HG03139 (cell line): ENCODE results near the gene AKT1S1.

Experiments
- ATAC-seq: cut with Tn5 transposase; IDR thresholded peaks from one replicate; pipeline ENCODE4 v1.9.1; 2021; ENCODE audit not compliant: unreplicated experiment

The AKT1S1 gene

DNA sequence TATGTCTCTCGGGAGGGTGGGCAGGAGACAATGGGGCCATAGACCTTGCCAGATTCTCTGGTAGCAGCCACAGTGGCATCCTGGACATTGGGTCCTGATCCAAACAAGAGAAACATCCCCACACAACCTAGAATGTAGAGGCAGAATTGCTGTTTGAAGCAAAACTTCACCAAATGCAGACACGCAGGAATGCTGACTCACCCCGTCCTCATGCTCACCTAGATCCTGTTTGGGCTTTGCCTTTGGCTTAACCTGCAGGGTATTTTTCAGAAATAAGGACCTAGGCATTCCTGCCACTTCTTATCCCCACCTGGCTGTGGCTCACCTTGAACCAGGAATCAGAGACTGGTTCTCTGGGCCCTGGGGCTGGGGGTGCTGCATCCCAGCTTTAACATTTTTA lies 7.6 kb upstream of the AKT1S1 start:
- ATAC-seq, result no peak

DNA sequence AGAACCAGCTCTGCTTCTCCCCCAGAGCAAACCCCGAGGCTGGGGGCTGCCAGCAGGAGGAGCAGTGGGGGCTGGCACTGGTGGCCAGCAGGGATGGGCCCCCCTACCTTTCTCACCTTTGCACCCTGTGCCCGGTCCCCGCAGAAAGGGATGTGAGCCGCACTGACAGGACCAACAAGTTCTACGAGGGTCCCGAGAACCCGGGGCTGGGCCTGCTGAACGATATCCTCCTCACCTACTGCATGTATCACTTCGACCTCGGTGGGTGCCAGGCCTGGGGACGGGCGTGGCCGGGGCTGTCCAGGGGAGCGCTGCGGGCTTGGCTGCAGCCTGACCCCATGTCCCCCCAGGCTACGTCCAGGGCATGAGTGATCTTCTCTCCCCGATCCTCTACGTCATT lies 7.0 kb upstream of the AKT1S1 start:
- no peak for ATAC-seq

DNA sequence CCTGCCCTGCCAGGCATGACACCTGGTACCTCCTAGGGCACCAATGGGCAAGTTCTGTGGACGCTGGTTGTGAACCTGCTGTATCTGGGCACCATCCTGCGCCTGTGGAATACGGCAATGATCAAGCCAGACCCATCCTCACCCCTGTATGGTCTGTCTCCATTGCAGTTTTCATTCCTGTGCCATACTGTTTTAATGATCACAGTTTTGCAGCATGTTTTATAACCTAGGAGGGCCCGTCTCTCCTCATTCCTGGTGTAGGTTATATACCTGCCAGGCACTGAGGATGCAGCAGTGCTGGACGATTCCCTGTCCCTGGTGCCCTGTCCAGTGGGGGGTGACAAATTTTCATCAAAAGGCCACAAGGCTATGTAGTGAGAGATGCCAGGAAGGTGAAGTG lies 5.9 kb upstream of the AKT1S1 start:
- ATAC-seq, result no peak

DNA sequence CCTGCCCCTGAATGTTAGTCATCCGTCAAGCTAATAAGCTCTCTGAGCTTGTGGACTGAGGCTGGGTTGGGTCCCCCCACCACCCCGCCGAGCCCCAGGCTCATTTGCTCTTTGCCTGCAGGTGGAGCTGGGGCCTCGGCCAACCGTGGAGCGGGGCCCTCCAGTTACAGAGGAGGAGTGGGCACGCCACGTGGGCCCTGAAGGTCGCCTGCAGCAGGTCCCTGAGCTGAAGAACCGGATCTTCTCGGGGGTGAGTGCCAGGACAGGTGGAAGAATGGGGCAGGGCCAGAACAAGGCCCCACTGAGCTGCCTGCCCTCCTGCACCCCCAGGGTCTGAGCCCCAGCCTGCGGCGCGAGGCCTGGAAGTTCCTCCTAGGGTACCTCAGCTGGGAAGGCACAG lies 5.5 kb upstream of the AKT1S1 start:
- no peak for ATAC-seq

DNA sequence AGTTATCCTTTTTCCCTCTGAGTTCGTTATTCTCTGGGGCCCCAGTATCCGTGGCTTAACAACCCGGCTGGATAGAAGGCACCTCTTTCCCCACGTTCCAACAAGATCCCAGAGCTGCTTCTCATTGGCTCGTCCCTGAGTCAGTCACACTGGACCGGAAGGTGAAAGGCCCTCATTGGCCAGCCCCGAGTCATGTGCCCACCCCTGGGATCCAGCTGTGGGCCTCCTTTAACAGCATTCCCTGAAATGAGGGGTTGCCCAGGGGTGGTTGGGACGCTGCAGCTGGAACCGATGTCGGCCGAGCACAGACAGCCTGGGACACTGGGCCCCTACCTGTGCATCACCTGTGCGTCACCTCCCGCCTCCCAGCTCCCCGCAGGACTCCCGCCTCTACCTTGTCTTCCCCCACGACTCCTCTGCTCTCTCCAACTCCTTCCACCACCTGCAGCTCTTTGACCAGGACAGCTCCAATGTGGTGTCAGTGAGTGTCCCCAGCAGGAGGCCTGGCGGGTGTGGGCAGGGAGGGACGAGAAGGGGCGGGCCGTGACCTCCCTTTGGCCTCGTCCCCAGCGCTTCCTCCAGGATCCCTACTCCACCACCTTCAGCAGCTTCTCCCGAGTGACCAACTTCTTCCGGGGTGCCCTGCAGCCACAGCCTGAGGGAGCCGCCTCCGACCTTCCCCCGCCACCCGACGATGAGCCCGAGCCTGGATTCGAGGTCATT lies 4.7 kb upstream of the AKT1S1 start:
- ATAC-seq, result no peak

DNA sequence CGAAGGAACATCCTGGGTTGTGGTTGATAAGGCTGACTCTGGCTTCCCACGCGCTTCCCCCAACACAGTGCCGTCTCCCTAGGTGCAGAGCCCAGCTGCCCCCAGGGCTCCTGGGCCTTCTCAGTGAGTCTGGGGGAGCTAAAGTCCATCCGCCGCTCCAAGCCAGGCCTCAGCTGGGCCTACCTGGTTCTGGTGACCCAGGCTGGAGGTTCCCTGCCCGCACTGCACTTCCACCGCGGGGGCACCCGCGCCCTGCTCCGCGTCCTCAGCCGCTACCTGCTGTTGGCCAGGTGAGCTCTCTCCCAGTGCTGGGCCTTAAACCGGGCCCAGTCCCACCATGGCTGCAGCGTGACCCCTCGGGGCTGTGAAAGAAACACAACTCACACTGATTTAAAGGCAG lies 4.0 kb upstream of the AKT1S1 start:
- no peak for ATAC-seq

DNA sequence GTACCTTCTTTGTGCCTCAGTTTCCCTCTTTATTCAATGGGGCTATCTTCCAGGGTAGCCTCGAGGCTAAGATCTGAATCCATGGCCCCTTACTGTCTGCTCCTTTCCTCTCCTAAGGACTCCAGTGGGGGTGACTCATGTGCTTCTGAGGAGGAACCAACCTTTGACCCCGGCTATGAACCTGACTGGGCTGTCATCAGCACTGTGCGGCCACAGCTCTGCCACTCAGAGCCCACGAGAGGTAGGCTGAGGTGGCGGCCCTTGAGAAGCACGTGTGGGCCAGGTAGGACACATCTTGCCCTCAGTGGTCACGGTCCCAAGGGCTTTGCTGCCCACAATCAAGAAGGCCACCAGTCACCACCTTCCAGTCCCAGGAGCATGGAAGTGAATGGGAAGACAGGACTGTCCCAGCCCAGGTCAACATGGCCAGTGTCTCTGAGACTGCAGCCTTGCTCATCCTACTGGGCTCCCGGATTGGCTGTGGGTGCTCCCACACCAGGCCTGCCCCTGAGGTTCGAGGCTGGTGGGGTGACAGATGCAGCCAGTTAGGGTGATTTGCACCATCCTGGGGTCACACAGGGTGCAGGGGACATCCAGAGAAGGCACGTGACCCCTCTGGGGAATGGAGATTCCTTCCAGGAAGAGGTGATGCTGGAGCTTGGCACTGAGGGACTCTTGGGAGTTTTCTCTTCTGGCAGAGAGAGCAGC lies 3.2 kb upstream of the AKT1S1 start:
- no peak for ATAC-seq

DNA sequence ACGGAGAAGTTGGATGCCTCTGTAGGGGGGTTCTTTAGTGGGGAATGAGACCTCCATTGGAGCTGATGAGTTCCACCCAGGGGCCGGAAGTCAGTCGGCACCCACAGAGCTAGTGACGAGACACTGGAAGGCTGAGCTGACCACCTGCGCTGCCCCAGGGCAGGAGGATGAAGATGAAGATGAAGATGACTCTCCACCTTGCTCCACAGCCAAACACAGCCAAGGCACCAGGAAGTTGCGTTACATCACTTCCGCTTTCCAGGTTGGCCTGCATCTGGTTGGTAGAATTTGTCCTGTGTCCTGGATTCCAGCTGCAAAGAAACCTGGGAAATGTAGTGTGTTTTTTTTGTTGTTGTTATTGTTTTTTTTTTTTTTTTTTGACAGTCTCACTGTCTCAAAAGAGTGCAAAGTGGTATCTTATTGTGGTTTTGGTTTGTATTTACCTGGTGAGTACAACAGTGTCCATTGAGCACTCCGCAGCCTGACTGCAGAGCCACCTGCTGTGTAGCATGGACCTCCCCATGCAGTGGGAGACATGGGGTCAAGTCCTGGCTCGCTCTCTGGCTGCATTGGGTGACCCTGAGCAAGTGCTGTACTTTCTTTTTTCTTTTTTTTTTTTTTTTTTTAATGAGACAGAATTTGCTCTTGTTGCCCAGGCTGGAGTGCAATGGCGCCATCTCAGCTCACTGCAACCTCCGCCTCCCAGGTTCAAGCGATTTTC lies 2.2 kb upstream of the AKT1S1 start:
- no peak for ATAC-seq

DNA sequence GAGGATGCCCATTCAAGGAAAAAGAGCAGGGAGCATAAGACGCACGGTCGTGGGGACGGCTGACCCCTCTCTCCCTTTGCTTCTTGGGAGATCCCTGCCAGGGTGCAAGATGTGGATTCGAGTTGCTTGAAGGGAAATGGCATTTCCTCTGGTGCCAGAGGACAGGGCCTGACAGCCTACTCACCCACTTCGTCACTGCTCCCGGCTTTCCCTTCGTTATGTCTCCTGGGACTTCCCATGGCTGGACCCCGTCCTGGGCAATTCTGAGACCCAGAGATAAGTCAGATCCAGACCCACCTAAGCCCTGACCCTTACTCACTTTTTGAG lies 1.6 kb upstream of the AKT1S1 start:
- no peak for ATAC-seq

DNA sequence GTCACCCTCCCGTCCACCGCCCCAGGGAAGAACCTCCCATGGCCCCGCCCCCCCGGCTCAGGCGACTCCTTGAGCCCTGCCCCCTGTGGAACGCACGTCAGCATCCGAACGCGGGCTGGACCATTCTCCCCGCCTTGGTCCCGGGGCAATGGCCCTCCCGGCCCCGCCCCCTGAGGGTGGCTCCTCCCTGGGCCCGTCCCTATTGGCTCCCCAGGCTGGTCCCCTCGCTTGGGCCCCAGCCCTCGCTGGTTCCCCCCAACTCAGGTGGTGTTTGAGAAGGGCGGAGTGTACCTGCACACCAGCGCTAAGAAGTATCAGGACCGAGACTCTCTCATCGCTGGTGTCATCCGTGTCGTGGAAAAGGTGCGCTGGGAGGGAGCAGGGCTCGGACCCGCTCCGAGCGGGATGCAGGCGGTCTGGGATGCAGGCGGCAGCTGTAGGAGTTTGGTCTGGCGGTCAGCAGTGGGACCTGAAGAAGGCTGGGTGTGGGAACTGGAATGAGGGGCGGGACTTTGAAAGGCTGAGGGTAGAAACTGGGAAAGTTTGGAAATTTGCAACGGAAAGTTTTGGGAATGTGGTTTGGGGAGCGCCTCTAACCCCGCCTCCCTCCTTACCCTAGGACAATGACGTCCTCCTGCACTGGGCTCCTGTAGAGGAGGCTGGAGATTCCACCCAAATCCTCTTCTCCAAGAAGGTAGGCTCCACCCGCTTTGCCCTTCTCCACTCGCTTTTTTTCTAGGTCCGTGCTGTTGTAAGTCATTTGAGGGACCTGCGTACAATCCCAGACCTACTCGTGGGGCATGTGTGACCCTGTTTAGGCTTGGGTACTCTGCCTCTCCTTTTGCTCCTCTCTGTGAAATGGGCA lies 956 bp upstream of the AKT1S1 start:
- peak; percentile 43 for ATAC-seq

DNA sequence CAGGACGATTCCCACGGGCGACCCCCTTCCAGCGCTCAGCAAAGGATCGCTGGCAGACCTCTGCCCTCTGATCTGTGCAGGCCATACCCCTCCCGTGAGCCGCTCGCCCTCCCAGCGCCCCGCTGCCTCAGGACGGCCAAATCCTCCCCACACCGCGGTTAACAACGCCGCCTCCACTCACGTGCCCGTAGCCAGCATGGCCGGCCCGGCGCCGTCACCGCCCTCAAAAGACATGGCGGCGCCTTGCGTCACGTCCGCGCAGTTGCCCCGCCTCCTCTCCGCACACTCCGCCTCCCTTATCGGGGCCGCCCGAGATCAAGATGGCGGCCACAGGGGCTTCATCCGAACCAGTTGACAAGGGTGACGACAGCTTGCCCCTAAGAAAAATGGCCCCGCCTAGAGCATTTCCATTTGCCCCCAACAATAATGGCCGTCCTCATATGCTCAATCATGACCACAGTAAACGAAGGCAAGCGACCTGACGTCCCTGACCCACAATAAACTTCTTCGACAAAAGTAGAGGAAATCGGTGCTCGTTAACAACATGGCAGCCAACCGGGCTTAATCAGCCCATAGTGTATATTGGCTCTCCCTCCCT lies 634 bp downstream of the AKT1S1 start:
- ATAC-seq, result peak; percentile 47

DNA sequence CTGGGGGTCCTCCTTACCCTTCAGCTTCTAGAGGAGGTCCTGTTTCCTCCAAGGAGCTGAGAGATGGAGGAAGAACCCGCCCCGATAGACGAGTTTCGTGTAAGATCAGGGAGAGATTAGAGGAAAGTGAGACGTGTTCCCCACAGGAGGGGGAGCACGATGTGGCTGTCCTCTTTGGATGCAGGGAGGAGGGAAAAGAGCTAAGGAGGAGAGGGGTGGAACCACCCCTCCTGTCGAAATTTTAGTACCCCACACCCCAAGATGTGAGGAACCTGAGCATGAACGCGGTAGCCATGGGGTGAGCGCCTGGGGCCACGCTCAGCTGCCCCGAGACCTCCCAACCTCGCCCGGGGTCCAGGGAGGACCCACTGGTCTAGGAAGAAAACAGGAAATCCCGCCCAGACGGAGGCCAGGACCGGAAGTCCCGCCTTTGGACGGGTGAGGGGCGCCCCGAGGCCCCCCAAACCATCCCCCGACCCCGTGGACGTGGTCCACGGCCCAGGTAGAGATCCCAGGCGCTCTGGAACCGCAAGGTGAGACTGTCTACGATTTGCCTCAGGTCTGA lies 1.2 kb downstream of the AKT1S1 start:
- ATAC-seq, result no peak

DNA sequence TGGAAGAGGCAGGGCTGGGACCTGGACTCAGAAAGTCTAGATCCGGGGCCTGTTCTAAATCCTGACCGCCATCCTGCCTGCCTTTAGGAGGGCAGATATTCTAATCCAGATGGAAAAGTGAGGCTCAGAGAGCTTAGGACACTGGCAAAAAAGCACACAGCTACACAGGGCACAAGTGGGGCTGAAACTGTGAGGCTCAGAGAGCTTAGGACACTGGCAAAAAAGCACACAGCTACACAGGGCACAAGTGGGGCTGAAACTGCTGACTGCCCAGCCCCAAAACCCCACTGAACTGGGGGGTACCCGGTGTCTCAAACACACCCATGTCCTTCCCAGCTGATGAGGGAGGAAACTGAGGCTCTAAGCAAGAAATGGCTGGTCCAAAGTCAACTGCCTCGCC lies 2.0 kb downstream of the AKT1S1 start:
- ATAC-seq, result no peak

DNA sequence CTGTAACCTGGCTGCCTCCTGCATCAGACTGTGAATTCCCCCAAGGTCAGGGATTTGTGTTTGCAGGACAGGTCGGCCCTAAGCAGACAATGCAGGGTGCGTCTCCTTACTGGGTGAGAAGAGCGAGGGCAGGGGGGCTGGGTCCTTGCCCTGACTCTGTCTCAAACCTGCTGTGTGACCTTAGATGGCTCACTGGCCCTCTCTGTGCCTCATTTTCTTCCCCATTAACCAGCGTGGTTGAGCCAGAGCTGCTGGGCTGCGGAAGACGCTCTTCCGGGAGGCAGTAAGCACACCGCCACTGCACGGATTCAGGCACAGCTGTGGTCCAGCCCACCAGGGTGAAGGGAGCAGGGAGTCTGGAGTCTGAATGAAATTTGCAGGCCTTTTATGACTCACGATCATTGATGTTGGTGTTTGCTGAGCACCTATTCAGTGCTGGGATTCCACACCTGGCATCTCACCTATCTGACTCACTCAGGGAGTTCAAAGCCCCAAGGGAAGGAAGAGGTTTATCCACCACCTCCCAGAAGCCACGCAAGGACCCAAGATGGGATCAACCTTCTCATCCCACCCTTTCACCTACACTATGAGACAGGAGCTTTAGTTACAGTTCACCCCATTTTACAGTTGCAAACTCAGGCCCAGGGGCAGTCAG lies 2.5 kb downstream of the AKT1S1 start:
- no peak for ATAC-seq

DNA sequence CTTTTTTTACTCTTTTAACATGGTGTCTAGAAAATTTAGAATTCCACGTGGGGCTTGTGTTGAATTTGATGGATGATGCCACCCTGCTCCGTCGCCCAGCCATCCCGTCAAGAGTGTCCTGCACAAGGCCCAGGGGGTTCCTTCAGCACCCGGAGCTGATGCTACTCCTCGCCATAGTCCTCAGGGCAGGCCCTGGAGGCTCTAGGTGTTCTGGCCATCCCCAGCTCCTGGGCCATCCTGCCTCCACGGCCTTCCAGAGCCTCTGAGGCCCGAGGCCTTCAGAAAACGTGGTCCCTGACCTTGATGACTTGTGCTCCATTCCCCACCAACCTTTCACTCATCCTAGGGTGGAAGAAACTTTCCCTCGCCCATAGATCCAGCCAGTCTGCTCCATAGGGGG lies 3.3 kb downstream of the AKT1S1 start:
- no peak for ATAC-seq

DNA sequence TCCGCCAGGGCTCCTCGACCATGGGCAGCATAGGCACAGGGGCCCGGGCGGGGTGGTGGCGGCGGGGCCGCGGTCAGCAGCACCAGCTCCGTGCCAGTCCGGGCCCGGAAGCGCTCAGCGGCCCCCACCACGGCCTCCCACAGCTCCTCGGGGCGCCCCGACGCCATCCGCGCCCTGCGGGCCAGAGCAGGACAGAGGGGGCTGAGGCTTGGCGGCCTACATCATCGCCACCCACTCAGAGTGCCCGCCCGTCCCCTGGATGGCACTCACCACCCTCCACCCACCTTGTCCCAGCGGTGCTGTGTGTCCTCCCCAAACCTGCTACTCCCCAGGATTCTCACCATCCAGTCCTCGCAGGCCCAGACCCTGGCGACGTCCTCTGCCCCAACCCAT lies 4.0 kb downstream of the AKT1S1 start:
- ATAC-seq, result no peak

DNA sequence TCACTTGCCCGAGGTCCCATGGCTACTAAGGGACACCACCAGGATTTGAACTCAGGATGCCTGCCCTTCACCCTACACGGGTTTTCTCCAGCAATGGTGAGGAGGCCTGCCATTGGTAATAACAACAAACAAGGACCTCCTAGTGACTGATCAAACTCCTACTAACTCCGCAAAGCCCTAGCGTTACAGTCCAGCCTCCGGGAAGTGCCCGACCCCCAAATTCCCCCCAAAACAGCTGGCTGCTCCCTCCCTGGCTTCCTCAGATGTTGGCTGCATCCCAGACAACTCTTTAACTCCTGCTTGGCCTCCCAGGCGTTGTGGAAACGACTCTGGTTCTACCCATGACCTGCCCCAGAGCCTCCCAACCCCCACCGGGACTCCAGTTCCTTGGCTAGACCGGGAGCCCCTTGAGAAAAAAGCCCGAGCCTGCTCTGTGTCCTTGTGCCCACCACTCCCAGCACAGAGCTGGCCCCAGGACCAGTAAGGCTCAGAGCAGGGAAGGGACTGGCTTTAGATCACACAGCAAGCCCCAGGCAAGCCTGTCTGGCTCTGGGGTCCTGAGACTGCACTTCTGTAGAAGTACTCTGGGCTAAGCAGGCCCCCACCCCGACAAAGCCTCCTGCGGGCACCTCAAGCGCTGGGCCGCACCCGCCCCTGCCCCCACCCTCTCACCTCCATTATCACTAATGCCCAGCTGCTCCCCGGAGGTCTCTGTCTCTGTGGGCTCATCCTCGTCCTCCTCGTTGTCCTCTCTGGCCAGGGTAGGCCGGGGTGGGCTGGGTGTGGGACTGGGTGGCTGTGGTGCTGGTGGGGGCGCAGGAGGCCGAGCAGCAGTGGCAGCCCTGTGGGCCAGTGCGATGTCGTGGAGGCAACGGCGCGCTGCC lies 4.7 kb downstream of the AKT1S1 start:
- ATAC-seq, result no peak

DNA sequence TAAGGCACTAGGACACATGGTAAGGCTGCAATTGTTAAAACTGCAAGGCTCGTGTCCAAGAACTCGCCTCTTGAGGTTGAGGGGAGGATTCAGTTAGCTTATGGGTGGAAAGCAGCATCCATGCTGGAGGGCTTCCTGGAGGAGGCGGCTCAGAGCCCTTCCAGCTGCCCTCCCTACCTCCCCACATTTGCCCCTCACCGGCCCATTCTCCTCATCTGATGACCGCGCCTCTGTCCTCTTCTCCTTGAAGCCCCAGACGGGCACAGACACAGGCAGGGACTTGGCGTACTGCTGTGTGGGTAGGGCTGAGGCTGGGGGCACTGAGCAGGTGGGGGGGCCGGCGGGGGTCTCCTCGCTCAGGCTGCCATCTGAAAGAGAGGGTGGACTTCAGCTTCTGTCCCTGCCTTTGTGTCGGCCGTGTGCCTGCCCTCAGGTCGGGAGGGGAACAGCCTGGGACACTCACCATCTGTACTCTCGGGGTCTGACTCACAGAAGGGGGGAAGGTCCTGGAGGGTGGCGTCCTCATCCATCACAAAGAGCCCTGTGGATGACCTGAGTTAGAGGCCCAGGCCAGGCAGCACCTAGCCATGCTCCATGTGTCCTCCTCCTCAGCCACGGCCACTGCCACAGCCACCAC lies 5.7 kb downstream of the AKT1S1 start:
- no peak for ATAC-seq
